ENCODE measurements around the gene ZNF784. TPM values are rescaled to one million over a fixed set of nuclear protein-coding genes. Genes with fewer than 3 reads are reported as not detected.

The ZNF784 gene
- total RNA-seq, 4 donors from 2014 or later, result 2.5 to 3.8 (median 3.2) TPM

DNA sequence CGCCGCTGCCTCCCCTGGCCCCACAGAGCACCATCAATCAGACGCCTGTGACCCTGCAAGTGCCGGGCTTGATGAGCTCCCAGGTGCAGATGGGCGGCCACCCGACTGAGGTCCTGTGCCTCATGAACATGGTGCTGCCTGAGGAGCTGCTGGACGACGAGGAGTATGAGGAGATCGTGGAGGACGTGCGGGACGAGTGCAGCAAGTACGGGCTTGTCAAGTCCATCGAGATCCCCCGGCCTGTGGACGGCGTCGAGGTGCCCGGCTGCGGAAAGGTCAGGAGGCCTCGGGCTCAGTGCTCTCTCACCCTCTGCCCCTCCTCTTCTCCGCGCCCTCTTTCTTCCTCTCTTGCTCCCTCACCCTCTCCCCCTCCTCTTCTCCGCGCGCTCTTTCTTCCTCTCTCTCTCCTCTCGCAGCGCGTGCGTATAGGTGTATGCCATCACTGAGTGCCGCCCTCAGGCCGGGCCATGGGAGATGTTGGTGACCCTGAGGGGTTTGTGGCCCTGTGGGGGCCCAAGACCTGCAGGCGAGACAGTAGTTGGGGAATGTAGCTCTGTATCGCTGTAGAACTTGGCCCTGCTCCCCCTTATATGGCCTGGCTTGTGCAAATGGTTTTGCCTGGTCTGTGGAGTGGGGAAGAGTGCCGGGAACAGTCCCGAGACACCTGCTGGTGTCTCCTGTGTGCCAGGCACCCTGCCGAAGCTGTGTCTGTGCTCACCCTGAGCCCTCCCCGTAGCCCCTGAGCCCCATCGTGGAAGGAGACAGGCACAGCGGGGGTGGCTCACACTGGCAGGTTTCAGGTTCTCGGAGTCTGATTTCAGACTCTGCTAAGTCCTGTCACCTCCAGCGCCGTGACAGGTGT lies 45.3 kb upstream of the ZNF784 start:
- DNase-seq (ENCODE audit: low spot score), result no peak
- no peak for ATAC-seq (ENCODE audit: low FRiP score)
- TF ChIP-seq, protein P1, sequence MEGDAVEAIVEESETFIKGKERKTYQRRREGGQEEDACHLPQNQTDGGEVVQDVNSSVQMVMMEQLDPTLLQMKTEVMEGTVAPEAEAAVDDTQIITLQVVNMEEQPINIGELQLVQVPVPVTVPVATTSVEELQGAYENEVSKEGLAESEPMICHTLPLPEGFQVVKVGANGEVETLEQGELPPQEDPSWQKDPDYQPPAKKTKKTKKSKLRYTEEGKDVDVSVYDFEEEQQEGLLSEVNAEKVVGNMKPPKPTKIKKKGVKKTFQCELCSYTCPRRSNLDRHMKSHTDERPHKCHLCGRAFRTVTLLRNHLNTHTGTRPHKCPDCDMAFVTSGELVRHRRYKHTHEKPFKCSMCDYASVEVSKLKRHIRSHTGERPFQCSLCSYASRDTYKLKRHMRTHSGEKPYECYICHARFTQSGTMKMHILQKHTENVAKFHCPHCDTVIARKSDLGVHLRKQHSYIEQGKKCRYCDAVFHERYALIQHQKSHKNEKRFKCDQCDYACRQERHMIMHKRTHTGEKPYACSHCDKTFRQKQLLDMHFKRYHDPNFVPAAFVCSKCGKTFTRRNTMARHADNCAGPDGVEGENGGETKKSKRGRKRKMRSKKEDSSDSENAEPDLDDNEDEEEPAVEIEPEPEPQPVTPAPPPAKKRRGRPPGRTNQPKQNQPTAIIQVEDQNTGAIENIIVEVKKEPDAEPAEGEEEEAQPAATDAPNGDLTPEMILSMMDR (IDR thresholded peaks at IDR 0.05), result no peak

DNA sequence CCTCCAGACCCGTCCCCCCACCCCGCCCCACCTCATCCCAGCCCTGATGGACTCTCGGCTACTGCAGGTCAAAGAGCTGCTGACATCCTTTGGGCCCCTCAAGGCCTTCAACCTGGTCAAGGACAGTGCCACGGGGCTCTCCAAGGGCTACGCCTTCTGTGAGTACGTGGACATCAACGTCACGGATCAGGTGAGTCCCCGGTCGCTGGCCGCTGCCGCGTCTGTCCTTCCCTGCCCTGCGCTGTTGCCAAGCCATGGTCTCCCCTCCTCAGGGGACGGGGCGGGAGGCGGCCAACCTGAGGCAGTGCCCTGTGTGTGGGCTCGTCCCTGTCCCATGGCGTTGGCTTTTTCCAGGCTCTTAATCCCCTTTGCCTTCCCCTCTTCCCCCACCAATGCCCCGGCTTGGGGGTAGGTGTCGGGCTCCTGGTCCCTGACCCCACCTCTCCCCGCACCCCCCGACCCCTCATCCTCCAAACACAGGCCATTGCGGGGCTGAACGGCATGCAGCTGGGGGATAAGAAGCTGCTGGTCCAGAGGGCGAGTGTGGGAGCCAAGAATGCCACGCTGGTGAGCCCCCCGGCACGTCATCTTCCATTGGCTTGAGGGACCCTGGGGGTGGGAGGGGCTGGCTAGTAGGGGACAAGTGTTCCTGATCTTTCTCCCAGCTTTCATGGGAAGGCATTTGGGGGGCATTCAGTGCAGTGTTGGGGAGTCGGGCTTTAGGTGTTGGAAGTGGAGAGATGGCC lies 44.4 kb upstream of the ZNF784 start:
- ATAC-seq (ENCODE audit: low FRiP score), result no peak
- DNase-seq (ENCODE audit: low spot score), result no peak
- TF ChIP-seq, protein P1 (IDR thresholded peaks at IDR 0.05), result no peak

DNA sequence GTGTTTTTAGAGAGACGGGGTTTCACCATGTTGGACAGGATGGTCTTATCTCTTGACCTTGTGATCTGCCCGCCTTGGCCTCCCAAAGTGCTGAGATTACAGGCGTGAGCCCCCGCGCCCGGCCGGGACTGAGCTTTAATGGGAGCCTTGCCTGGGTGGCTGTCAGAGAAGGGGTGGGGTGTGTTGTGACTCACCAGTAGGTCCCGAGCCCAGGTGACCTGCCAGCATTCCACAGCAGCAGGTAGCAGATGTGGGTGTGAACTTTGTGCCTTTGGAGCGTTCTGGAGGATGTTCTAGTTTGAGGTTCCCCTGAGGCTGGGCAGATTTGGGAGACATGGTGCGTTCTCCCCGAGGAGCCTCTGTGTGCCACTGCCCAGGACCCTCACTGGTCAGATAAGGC lies 43.6 kb upstream of the ZNF784 start:
- DNase-seq (ENCODE audit: low spot score) (no peak), ATAC-seq (ENCODE audit: low FRiP score) (no peak)
- TF ChIP-seq, protein P1 (IDR thresholded peaks at IDR 0.05), result no peak

DNA sequence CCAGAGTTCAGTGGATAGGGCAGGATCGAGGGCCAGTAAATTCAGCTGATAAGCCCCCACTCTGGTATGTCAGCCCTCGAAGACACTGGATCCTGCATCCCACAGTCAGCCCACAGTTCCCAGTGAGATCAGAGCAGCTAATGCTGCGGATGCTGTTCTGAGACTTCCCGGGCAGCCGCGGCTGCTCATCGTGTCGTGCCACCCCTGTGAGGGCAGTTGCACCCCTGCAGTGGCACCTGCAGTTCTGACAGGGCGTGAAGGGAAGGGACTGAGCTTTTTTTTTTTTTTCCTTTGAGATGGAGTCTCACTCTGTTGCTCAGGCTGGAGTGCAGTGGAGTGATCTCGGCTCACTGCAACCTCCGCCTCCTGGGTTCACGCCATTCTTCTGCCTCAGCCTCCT lies 43.1 kb upstream of the ZNF784 start:
- ATAC-seq (ENCODE audit: low FRiP score) (no peak), DNase-seq (ENCODE audit: low spot score) (no peak)
- TF ChIP-seq, protein P1 (IDR thresholded peaks at IDR 0.05), result no peak

DNA sequence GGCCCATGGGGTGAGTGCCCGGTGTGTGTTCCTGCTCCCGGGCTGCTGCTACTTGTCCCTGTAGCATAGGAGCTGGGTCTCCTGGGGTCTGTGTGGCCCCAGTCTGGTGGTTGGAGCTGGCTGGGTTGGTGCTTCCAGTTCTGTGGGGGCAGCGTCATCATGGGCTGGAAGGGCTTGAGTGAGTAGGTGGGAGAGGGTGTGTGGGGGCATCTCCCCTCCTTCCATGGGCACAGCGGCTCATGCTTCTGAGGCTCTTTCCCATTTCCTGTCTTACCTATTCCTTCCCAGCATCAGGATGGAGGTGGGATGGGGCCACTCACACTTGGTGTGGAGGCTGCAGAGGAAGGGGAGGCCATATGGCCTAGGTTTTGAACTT lies 42.6 kb upstream of the ZNF784 start:
- ATAC-seq (ENCODE audit: low FRiP score), result no peak
- TF ChIP-seq, protein P1 (IDR thresholded peaks at IDR 0.05), result no peak

DNA sequence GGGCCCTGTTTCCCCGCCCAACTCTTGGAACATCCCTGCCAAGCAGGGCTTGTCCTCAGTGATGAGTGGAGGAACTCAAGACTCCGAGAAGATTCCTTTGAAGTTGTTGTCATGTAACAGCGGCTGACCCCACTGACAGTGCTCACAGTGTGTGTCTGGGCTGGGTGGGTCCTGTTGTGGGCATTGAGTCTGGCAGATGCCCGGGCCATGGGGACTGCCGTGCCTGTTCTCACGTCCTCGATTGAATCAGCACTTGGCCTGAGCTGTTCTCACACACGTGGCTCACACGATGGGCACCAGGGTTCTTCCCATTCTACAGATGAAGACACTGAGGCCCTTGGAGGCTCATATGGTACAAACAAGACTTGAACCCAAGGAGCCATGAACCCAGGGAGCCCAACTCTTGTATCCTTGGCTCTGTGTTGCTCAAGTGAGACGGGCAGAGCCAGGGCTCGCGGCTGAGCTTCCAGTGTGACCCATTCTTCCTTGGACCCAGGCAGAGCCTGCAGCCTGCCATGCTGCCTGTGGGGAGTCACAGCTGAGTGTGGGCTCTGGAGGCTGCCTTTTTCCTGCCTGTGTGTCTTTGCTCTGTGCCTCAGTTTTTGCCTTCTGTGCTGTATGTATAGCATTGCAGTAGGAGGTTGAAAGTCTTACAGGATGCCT lies 42.1 kb upstream of the ZNF784 start:
- no peak for DNase-seq (ENCODE audit: low spot score)
- no peak for ATAC-seq (ENCODE audit: low FRiP score)
- TF ChIP-seq, protein P1 (IDR thresholded peaks at IDR 0.05), result no peak

More for the DNA sequence above, 42.6 kb upstream of the ZNF784 start:
- no peak for DNase-seq (ENCODE audit: low spot score)

Data from omental fat pad (tissue), 4 donors.